Type B pancreatic cell (in vitro differentiated cells): ENCODE measurements around the gene CNNM4. TPM values are rescaled to one million over a fixed set of nuclear protein-coding genes. Genes with fewer than 3 reads are reported as not detected.

ENCODE experiments used
- DNase-seq: peaks from one replicate; pipeline ENCODE4 v3.0.0; 2021; ENCODE audit warnings: mixed read lengths; ENCODE audit not compliant: unreplicated experiment; ENCODE audit errors: extremely low spot score
- H3K27ac Mint-ChIP-seq: 2 replicates; pipeline ENCODE4 v1.8.0; 2021; ENCODE audit warnings: mild to moderate bottlenecking, mixed read lengths
- H3K27me3 Mint-ChIP-seq: 2 replicates; pipeline ENCODE4 v1.8.0; 2021; ENCODE audit warnings: mixed read lengths
- H3K36me3 Mint-ChIP-seq: 2 replicates; pipeline ENCODE4 v1.8.0; 2021; ENCODE audit warnings: mixed read lengths
- H3K4me1 Mint-ChIP-seq: one replicate; pipeline ENCODE4 v1.8.0; 2021; ENCODE audit warnings: mixed read lengths; ENCODE audit not compliant: unreplicated experiment
- H3K4me3 Mint-ChIP-seq: 2 replicates; pipeline ENCODE4 v1.8.0; 2021; ENCODE audit warnings: mild to moderate bottlenecking, mixed read lengths
- H3K9me3 Mint-ChIP-seq: 2 replicates; pipeline ENCODE4 v1.8.0; 2021; ENCODE audit warnings: mixed read lengths
- CTCF ChIP-seq: fragments of 200-600 bp; sonication (generic); conservative IDR thresholded peaks from 2 replicates; pipeline ENCODE4 v1.5.0; 2021; ENCODE audit warnings: antibody characterized with exemption, mild to moderate bottlenecking
- total RNA-seq: library from RNA; stranded (reverse); gene quantifications from 2 replicates; pipeline ENCODE4 v1.2.1, GENCODE V29; 2021; ENCODE audit warnings: low replicate concordance

The CNNM4 gene
- total RNA-seq, 1 donor from 2014 or later = 14.0 TPM

- Mint-ChIP-seq H3K4me1 (no peaks in the 10 kb centered on the region), H3K27ac (no peak overlapping the region), H3K27me3 (no peaks in the 10 kb centered on the region), H3K9me3 (no peaks in the 10 kb centered on the region), H3K4me3 (no peak overlapping the region), H3K36me3 (peaks cover 14% of the 10 kb centered on the region)
- no peak for TF ChIP-seq CTCF
- no peak for DNase-seq
Observed at GRCh38 chr2:96808176-96808837, 47.6 kb downstream of the CNNM4 start.

GRCh38 chr2:96809216-96809882 is 48.6 kb downstream of the CNNM4 start:
- DNase-seq = no peak
- no peak overlapping the region for H3K27ac Mint-ChIP-seq
- H3K4me3 Mint-ChIP-seq = no peak overlapping the region
- H3K4me1 Mint-ChIP-seq = no peaks in the 10 kb centered on the region
- no peaks in the 10 kb centered on the region for H3K27me3 Mint-ChIP-seq
- no peak for TF ChIP-seq CTCF
- no peaks in the 10 kb centered on the region for H3K9me3 Mint-ChIP-seq
- peaks cover 14% of the 10 kb centered on the region for H3K36me3 Mint-ChIP-seq

GRCh38 chr2:96809951-96810782 is 49.5 kb downstream of the CNNM4 start:
- H3K27ac Mint-ChIP-seq = no peak overlapping the region
- DNase-seq = no peak
- H3K4me1 Mint-ChIP-seq = peaks cover 3% of the 10 kb centered on the region
- H3K36me3 Mint-ChIP-seq = peaks cover 14% of the 10 kb centered on the region
- H3K9me3 Mint-ChIP-seq = no peaks in the 10 kb centered on the region
- H3K27me3 Mint-ChIP-seq = no peaks in the 10 kb centered on the region
- no peak for TF ChIP-seq CTCF
- H3K4me3 Mint-ChIP-seq = no peak overlapping the region

- Mint-ChIP-seq H3K36me3 (peaks cover 14% of the 10 kb centered on the region), H3K4me3 (no peak overlapping the region), H3K27me3 (no peaks in the 10 kb centered on the region), H3K9me3 (no peaks in the 10 kb centered on the region), H3K27ac (no peak overlapping the region), H3K4me1 (peaks cover 8% of the 10 kb centered on the region)
- no peak for DNase-seq
- TF ChIP-seq CTCF = no peak
Observed at GRCh38 chr2:96810783-96811192, 50.1 kb downstream of the CNNM4 start.

- Mint-ChIP-seq H3K4me3 (no peak overlapping the region), H3K27ac (no peak overlapping the region), H3K9me3 (no peaks in the 10 kb centered on the region), H3K4me1 (peaks cover 8% of the 10 kb centered on the region), H3K36me3 (peaks cover 10% of the 10 kb centered on the region), H3K27me3 (no peaks in the 10 kb centered on the region)
- no peak for DNase-seq
- TF ChIP-seq CTCF = no peak
Observed at GRCh38 chr2:96811917-96812316, 51.2 kb downstream of the CNNM4 start.
